Measurements from ENCODE around the gene ERBB4.
A peak's percentile ranks its signal among the peaks of the same experiment; 100 is the strongest.
"Not testable (repeated sequence)": the region's sequence is repeated elsewhere in the genome, so short reads cannot be mapped to it uniquely, and the experiment has no call there.

Gene ERBB4

GRCh38 chr2:211789982-211790381 is 748.6 kb downstream of the ERBB4 start:
- no peak for DNase-seq

- DNase-seq = no peak
Measured at GRCh38 chr2:211766689-211767088, 771.9 kb downstream of the ERBB4 start.

- DNase-seq = no peak
Measured at GRCh38 chr2:211762479-211762878, 776.1 kb downstream of the ERBB4 start.

- DNase-seq = no peak
Measured at GRCh38 chr2:211760103-211760502, 778.5 kb downstream of the ERBB4 start.

GRCh38 chr2:211756266-211756665 is 782.3 kb downstream of the ERBB4 start:
- no peak for DNase-seq

- no peak for DNase-seq
Measured at GRCh38 chr2:211755187-211755586, 783.4 kb downstream of the ERBB4 start.

GRCh38 chr2:211751848-211752247 is 786.8 kb downstream of the ERBB4 start:
- DNase-seq = no peak

- no peak for DNase-seq
Measured at GRCh38 chr2:211748339-211748738, 790.3 kb downstream of the ERBB4 start.

- peak; percentile 45 for DNase-seq
Measured at GRCh38 chr2:211745295-211746097, 793.1 kb downstream of the ERBB4 start.

GRCh38 chr2:211744379-211744778 is 794.2 kb downstream of the ERBB4 start:
- no peak for DNase-seq

- no peak for DNase-seq
Measured at GRCh38 chr2:211741966-211742365, 796.6 kb downstream of the ERBB4 start.

- DNase-seq = no peak
Measured at GRCh38 chr2:211737282-211737681, 801.3 kb downstream of the ERBB4 start.

GRCh38 chr2:211730215-211730614 is 808.4 kb downstream of the ERBB4 start:
- no peak for DNase-seq

- DNase-seq = no peak
Measured at GRCh38 chr2:211729433-211729832, 809.2 kb downstream of the ERBB4 start.

GRCh38 chr2:211724933-211725332 is 813.7 kb downstream of the ERBB4 start:
- no peak for DNase-seq

- DNase-seq = no peak
Measured at GRCh38 chr2:211723398-211723797, 815.2 kb downstream of the ERBB4 start.

- DNase-seq = no peak
Measured at GRCh38 chr2:211722928-211723327, 815.7 kb downstream of the ERBB4 start.

GRCh38 chr2:211721874-211722273 is 816.7 kb downstream of the ERBB4 start:
- DNase-seq = not testable (repeated sequence)

GRCh38 chr2:211709389-211709788 is 829.2 kb downstream of the ERBB4 start:
- DNase-seq = no peak

- no peak for DNase-seq
Measured at GRCh38 chr2:211692689-211693088, 845.9 kb downstream of the ERBB4 start.

GRCh38 chr2:211690736-211691135 is 847.9 kb downstream of the ERBB4 start:
- no peak for DNase-seq

GRCh38 chr2:211688196-211688595 is 850.4 kb downstream of the ERBB4 start:
- no peak for DNase-seq

GRCh38 chr2:211674715-211675114 is 863.9 kb downstream of the ERBB4 start:
- DNase-seq = no peak

GRCh38 chr2:211673133-211673905 is 865.3 kb downstream of the ERBB4 start:
- DNase-seq = peak; percentile 22

All from left hindlimb (tissue), 1 donor.